Brain microvascular endothelial cell (primary cell): Measurements from ENCODE around the gene GNAO1.

Experiments
- DNase-seq: peaks from one replicate; pipeline ENCODE4 v3.0.0-alpha.2; 2020
- H3K27ac ChIP-seq: fragments of 250-450 bp; sonication (Bioruptor Pico); 2 replicates; pipeline ENCODE4 v1.5.1; 2020; ENCODE audit warnings: mild to moderate bottlenecking, moderate library complexity
- H3K27me3 ChIP-seq: fragments of 250-450 bp; sonication (Bioruptor Pico); replicated peaks from 2 replicates; pipeline ENCODE4 v1.5.1; 2020; ENCODE audit warnings: mild to moderate bottlenecking
- H3K36me3 ChIP-seq: fragments of 250-450 bp; sonication (Bioruptor Pico); replicated peaks from 2 replicates; pipeline ENCODE4 v1.5.1; 2020; ENCODE audit warnings: mild to moderate bottlenecking
- H3K4me3 ChIP-seq: 2 replicates; pipeline ENCODE4 v1.5.1; 2011; ENCODE audit warnings: low read depth, mild to moderate bottlenecking, control low read depth, low read length, moderate library complexity
- CTCF ChIP-seq: IDR thresholded peaks from 2 replicates; pipeline ENCODE4 v1.5.1; 2011; ENCODE audit warnings: low read depth, mild to moderate bottlenecking, moderate library complexity, low read length, control low read depth, inconsistent platforms; ENCODE audit errors: missing control alignments
- in situ Hi-C: cut with HindIII; loops from 2 replicates; pipeline ENCODE4 v1.10.0; 2017; ENCODE audit warnings: low sequenced_read_pairs, low pct_ligation_motif_present

The GNAO1 gene

GRCh38 chr16:56348168-56349085 lies 157.1 kb downstream of the GNAO1 start:
- H3K4me3 ChIP-seq: no peak overlapping the region
- DNase-seq: no peak
- no peak for TF ChIP-seq CTCF
- no peaks in the 10 kb centered on the region for H3K27me3 ChIP-seq
- no peak overlapping the region for H3K27ac ChIP-seq
- no peaks in the 10 kb centered on the region for H3K36me3 ChIP-seq
- in situ Hi-C loops: no loop called here

DNA sequence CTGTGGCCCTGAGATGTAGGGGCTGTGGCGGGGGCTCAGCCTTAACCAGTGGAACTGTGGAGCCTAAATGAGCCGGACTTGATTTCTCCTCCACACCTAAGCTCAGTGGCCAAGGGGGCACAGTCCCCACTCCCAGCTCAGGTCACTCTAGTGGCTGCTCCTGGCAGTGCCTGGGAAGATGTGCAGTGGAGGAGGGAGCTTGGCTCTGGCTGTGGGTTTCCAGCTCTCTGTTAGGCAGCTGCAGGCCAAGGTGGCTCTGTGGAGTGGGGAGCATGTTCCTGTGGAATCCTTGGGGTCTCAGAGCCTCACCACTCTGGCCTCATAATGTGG lies 157.8 kb downstream of the GNAO1 start:
- TF ChIP-seq CTCF: peak; percentile 29
- no peaks in the 10 kb centered on the region for H3K27me3 ChIP-seq
- no peak overlapping the region for H3K4me3 ChIP-seq
- in situ Hi-C loops: no loop called here
- no peaks in the 10 kb centered on the region for H3K36me3 ChIP-seq
- no peak overlapping the region for H3K27ac ChIP-seq
- DNase-seq: no peak

DNA sequence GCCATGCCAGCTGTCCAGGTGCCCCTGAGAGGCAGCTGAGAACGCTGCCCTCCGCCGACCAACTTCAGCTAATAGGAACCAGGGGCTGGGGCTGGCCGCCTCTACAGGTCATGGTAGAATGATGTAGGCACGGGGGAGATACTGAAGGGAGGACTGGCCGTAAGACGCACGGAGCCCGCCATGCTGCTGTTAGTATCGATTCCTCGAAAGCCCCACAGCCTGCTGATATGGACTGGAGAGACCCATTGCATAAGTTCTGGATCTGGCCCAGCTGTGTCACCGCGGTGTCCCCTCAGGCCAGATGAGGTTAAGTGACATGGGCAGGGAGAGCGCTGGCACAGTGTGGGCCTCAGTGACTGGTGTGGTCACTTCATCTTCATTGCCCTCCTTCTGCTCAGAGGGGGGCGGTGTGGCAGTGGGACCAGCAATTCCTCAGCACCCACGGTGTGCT lies 158.4 kb downstream of the GNAO1 start:
- no peak for DNase-seq
- Histone ChIP-seq H3K27ac (no peak overlapping the region), H3K4me3 (no peak overlapping the region), H3K27me3 (no peaks in the 10 kb centered on the region), H3K36me3 (no peaks in the 10 kb centered on the region)
- in situ Hi-C loops: no loop called here
- TF ChIP-seq CTCF: no peak

DNA sequence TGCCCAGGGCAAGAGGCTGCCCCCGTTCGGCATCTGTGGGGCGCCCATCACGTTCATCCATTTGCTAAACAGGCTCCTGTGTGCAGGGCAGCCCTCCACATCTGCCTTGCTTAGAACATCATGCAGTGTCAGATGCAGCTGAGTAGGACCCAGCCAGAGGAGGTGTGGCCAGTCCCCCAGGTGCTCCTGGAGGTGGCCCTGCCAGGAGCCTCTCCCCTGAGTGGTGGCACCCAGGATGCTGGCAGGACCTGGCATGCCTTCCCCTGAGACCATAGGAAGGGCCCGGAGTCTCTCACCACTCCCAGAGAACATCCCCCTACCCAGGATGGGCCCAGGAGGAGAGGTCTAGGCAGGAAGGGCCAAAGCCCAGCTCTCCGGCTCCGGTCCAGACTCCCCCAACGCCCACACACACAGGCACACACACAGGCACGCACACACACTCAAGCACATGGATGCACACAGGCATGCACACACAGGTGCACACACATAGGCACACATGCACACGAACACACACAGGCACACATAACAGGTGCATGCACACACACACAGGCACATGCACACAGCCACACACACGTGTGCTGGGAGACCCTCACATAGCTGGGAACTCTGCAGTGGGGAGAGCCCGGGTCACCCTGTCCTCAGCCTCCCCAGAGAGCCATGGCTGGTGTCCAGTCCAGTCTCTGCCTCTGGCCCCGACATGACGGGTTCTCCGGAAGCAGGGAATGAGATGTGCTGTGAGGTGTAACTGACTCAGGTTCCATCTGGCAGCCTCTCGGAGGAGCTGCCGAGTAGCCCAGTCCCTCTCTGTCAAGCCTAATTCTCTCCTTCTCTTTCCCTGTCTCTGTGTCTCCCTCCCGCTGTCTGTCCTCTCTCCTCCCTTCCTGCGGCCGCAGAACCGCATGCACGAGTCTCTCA lies 159.5 kb downstream of the GNAO1 start:
- Histone ChIP-seq H3K36me3 (no peaks in the 10 kb centered on the region), H3K4me3 (no peak overlapping the region), H3K27ac (no peak overlapping the region), H3K27me3 (no peaks in the 10 kb centered on the region)
- TF ChIP-seq CTCF: no peak
- DNase-seq: no peak
- in situ Hi-C loops: no loop called here

DNA sequence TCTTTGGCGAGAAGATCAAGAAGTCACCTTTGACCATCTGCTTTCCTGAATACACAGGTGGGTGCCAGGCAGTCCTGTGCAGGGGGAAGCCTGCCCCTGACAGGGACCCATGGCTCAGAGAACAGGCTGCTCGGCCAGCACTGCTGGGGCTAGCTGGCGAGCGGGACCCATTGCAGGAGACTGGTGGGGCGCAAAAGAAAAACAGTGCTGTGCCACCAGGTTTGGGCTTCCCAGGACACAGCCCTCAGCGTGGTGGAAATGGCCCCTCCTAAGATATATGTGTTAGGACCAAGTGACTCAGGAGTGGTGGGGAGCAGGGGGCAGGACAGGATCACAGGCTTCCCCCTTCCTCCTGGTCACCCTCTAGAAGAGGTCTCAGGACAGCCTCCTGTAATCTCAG lies 160.2 kb downstream of the GNAO1 start:
- Histone ChIP-seq H3K27ac (no peak overlapping the region), H3K27me3 (no peaks in the 10 kb centered on the region), H3K36me3 (no peaks in the 10 kb centered on the region), H3K4me3 (no peak overlapping the region)
- in situ Hi-C loops: no loop called here
- no peak for TF ChIP-seq CTCF
- DNase-seq: no peak
